SKM-1 treated with dmso at 0.1 percent for 144 hours (cell line): ENCODE results near the gene RNF223.
A peak's percentile ranks its signal among the peaks of the same experiment; 100 is the strongest.
"Not testable (repeated sequence)": the region's sequence is repeated elsewhere in the genome, so short reads cannot be mapped to it uniquely, and the experiment has no call there.

Source experiments
- DNase-seq: peaks from one replicate; lab custom pipeline; 2025; ENCODE audit not compliant: unreplicated experiment; lab: John Stamatoyannopoulos, UW

RNF223 gene

GRCh38 chr1:1074631-1075147 lies 583 bp upstream of the RNF223 start:
- DNase-seq: no peak

GRCh38 chr1:1072849-1073742 lies 1.0 kb downstream of the RNF223 start:
- DNase-seq: no peak

- no peak for DNase-seq
Observed at GRCh38 chr1:1072299-1072848, 1.7 kb downstream of the RNF223 start.

- no peak for DNase-seq
Observed at GRCh38 chr1:1071486-1072298, 2.4 kb downstream of the RNF223 start.

GRCh38 chr1:1069711-1070676 lies 4.1 kb downstream of the RNF223 start:
- DNase-seq: no peak

GRCh38 chr1:1069056-1069710 lies 4.9 kb downstream of the RNF223 start:
- peak; percentile 55 for DNase-seq

GRCh38 chr1:1068517-1069055 lies 5.5 kb downstream of the RNF223 start:
- DNase-seq: no peak

- no peak for DNase-seq
Observed at GRCh38 chr1:1067860-1068516, 6.1 kb downstream of the RNF223 start.

- no peak for DNase-seq
Observed at GRCh38 chr1:1067284-1067859, 6.7 kb downstream of the RNF223 start.

GRCh38 chr1:1066403-1067283 lies 7.5 kb downstream of the RNF223 start:
- DNase-seq: no peak

GRCh38 chr1:1065940-1066304 lies 8.2 kb downstream of the RNF223 start:
- DNase-seq: not testable (repeated sequence)

GRCh38 chr1:1065265-1065939 lies 8.7 kb downstream of the RNF223 start:
- DNase-seq: no peak

GRCh38 chr1:1063945-1064831 lies 9.9 kb downstream of the RNF223 start:
- peak; percentile 59 for DNase-seq

- no peak for DNase-seq
Observed at GRCh38 chr1:1063261-1063944, 10.7 kb downstream of the RNF223 start.

GRCh38 chr1:1062348-1063163 lies 11.6 kb downstream of the RNF223 start:
- DNase-seq: no peak
